ENCODE measurements around the gene ZNF652. TPM values are rescaled to one million over a fixed set of nuclear protein-coding genes. Genes with fewer than 3 reads are reported as not detected.

ZNF652 gene
- total RNA-seq, 1 experiment from 2014 or later = 42.8 TPM

DNA sequence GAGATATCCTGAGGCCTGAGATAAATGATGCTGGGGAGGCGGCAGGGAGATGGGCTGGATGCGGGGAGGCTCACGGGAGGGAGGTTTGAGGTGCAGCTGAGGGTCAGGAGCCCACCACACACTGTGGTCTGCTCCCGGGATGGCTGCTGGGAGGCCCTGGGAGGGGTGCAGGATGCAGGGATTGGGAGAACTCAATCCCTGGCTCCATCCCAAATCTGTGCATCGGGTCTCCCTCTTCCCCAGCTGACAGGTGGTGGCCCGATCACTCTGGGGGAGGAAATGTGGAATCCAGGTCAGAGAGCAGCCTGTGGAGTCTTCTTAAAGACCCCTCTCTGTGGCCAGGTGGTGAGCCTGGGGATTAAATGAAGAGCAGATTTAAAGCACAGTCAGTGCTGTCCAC is 40.7 kb upstream of the ZNF652 start:
- Mint-ChIP-seq H3K27ac (ENCODE audit: unreplicated experiment) (no peak overlapping the region), H3K27me3 (ENCODE audit: unreplicated experiment) (peaks cover 5% of the 10 kb centered on the region), H3K9me3 (ENCODE audit: low read depth, unreplicated experiment) (no peaks in the 10 kb centered on the region), H3K36me3 (ENCODE audit: insufficient read depth, unreplicated experiment) (peaks cover 52% of the 10 kb centered on the region), H3K4me3 (ENCODE audit: low read depth, unreplicated experiment) (no peak overlapping the region), H3K4me1 (ENCODE audit: low read depth, unreplicated experiment) (no peaks in the 10 kb centered on the region)
- no TSS peak for BruUV-seq (replicated peaks)
- intact Hi-C loops (cut with micrococcal nuclease; ENCODE audit: unreplicated experiment) = no loop called here
- TF ChIP-seq, protein P1, sequence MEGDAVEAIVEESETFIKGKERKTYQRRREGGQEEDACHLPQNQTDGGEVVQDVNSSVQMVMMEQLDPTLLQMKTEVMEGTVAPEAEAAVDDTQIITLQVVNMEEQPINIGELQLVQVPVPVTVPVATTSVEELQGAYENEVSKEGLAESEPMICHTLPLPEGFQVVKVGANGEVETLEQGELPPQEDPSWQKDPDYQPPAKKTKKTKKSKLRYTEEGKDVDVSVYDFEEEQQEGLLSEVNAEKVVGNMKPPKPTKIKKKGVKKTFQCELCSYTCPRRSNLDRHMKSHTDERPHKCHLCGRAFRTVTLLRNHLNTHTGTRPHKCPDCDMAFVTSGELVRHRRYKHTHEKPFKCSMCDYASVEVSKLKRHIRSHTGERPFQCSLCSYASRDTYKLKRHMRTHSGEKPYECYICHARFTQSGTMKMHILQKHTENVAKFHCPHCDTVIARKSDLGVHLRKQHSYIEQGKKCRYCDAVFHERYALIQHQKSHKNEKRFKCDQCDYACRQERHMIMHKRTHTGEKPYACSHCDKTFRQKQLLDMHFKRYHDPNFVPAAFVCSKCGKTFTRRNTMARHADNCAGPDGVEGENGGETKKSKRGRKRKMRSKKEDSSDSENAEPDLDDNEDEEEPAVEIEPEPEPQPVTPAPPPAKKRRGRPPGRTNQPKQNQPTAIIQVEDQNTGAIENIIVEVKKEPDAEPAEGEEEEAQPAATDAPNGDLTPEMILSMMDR (IDR thresholded peaks at IDR 0.05; ENCODE audit: unreplicated experiment) = no peak
- no peak for DNase-seq
- CTCF ChIA-PET = no interaction called here

DNA sequence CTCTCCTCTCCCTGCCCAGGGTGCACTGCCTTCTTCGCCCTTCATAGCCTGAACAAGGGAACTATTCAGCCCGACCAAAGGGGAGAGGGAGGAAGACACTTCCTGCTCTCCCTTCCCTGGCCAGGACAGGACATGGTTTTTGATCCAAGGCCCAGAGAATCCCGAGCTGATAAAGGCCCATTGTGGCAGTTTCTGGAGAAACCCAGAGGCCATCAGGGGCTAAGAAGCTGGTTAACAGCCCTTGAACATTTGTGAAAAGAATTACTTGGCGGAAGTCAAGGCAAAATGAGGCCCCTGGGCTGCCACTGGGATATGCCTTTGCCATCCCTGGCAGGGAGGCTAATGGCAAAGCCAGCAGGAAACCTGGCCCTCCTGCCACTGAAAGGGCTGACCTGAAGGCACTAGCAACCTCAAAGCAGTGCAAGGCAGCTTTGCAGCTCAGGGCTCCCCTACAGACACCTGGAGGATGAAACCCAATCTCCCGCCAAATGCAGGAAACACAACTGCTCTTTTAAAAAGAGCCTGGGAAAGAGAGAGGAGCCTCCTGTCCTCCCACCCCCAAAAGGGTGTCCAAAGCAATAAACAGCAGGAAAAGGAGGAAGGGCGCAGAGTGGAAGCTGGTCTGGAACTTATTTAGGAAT is 40.0 kb upstream of the ZNF652 start:
- intact Hi-C loops (cut with micrococcal nuclease; ENCODE audit: unreplicated experiment) = no loop called here
- Mint-ChIP-seq H3K4me1 (ENCODE audit: low read depth, unreplicated experiment) (no peaks in the 10 kb centered on the region), H3K27ac (ENCODE audit: unreplicated experiment) (no peak overlapping the region), H3K4me3 (ENCODE audit: low read depth, unreplicated experiment) (no peak overlapping the region), H3K9me3 (ENCODE audit: low read depth, unreplicated experiment) (no peaks in the 10 kb centered on the region), H3K36me3 (ENCODE audit: insufficient read depth, unreplicated experiment) (peaks cover 46% of the 10 kb centered on the region), H3K27me3 (ENCODE audit: unreplicated experiment) (peaks cover 11% of the 10 kb centered on the region)
- CTCF ChIA-PET = no interaction called here
- TF ChIP-seq, protein P1 (IDR thresholded peaks at IDR 0.05; ENCODE audit: unreplicated experiment) = no peak
- BruUV-seq (replicated peaks) = no TSS peak
- no peak for DNase-seq

GRCh38 chr17:49399995-49400394 is 37.9 kb upstream of the ZNF652 start:
- H3K27ac Mint-ChIP-seq (ENCODE audit: unreplicated experiment) = no peak overlapping the region
- BruUV-seq (replicated peaks) = no TSS peak
- DNase-seq = no peak
- H3K4me1 Mint-ChIP-seq (ENCODE audit: low read depth, unreplicated experiment) = no peaks in the 10 kb centered on the region
- no peak overlapping the region for H3K4me3 Mint-ChIP-seq (ENCODE audit: low read depth, unreplicated experiment)
- H3K36me3 Mint-ChIP-seq (ENCODE audit: insufficient read depth, unreplicated experiment) = peaks cover 28% of the 10 kb centered on the region
- intact Hi-C loops (cut with micrococcal nuclease; ENCODE audit: unreplicated experiment) = no loop called here
- H3K27me3 Mint-ChIP-seq (ENCODE audit: unreplicated experiment) = peaks cover 19% of the 10 kb centered on the region
- TF ChIP-seq, protein P1 (IDR thresholded peaks at IDR 0.05; ENCODE audit: unreplicated experiment) = no peak
- CTCF ChIA-PET = interaction anchor here (0.6 to 1.8 kb wide), 6 partner anchors 8 to 634 kb away, joined by 3 to 6 read pairs (median 3); partner anchors contain the start of gene PHB1
- no peaks in the 10 kb centered on the region for H3K9me3 Mint-ChIP-seq (ENCODE audit: low read depth, unreplicated experiment)

GRCh38 chr17:49397586-49397985 is 35.5 kb upstream of the ZNF652 start:
- intact Hi-C loops (cut with micrococcal nuclease; ENCODE audit: unreplicated experiment) = no loop called here
- Mint-ChIP-seq H3K4me3 (ENCODE audit: low read depth, unreplicated experiment) (no peak overlapping the region), H3K27ac (ENCODE audit: unreplicated experiment) (no peak overlapping the region), H3K36me3 (ENCODE audit: insufficient read depth, unreplicated experiment) (peaks cover 8% of the 10 kb centered on the region), H3K27me3 (ENCODE audit: unreplicated experiment) (peaks cover 19% of the 10 kb centered on the region), H3K4me1 (ENCODE audit: low read depth, unreplicated experiment) (no peaks in the 10 kb centered on the region), H3K9me3 (ENCODE audit: low read depth, unreplicated experiment) (no peaks in the 10 kb centered on the region)
- no TSS peak for BruUV-seq (replicated peaks)
- CTCF ChIA-PET = interaction anchor here (0.6 to 0.7 kb wide), 2 partner anchors 14 to 83 kb away, joined by 3 to 4 read pairs; no protein-coding TSS in a partner anchor
- TF ChIP-seq, protein P1 (IDR thresholded peaks at IDR 0.05; ENCODE audit: unreplicated experiment) = no peak
- DNase-seq = no peak

Data from Calu3 (cell line).